WTC11 (cell line): ENCODE data around the gene MRPL11. TPM values are rescaled to one million over a fixed set of nuclear protein-coding genes. Genes with fewer than 3 reads are reported as not detected.
A peak's percentile ranks its signal among the peaks of the same experiment; 100 is the strongest.

ENCODE experiments used
- ATF1 ChIP-seq: sonication (generic); formaldehyde crosslinking; IDR thresholded peaks from 2 replicates; pipeline ENCODE4 v1.8.1; 2023; ENCODE audit warnings: mild to moderate bottlenecking, moderate library complexity, missing genetic modification reagents
- FOXJ3 ChIP-seq: sonication (generic); formaldehyde crosslinking; IDR thresholded peaks from 2 replicates; pipeline ENCODE4 v1.9.0; 2021; ENCODE audit warnings: missing genetic modification reagents, mild to moderate bottlenecking, borderline replicate concordance
- FOXK1 ChIP-seq: sonication (generic); formaldehyde crosslinking; IDR thresholded peaks from 2 replicates; pipeline ENCODE4 v1.8.0; 2022; ENCODE audit warnings: mild to moderate bottlenecking, moderate library complexity, missing genetic modification reagents
- GTF2I ChIP-seq: fragments of 250-450 bp; sonication (Bioruptor Pico); conservative IDR thresholded peaks from 2 replicates; pipeline ENCODE4 v1.4.0; 2021; ENCODE audit warnings: mild to moderate bottlenecking
- KAT7 ChIP-seq: sonication (generic); formaldehyde crosslinking; IDR thresholded peaks from 2 replicates; pipeline ENCODE4 v1.8.1; 2023; ENCODE audit warnings: missing genetic modification reagents, mild to moderate bottlenecking, borderline replicate concordance
- MXD4 ChIP-seq: fragments of 250-450 bp; sonication (Bioruptor Pico); IDR thresholded peaks from 2 replicates; pipeline ENCODE4 v1.8.0; 2021; ENCODE audit warnings: mild to moderate bottlenecking, moderate library complexity, borderline replicate concordance
- NR3C1 ChIP-seq: sonication (generic); formaldehyde crosslinking; conservative IDR thresholded peaks from 2 replicates; pipeline ENCODE4 v1.8.1; 2023; ENCODE audit warnings: low read depth, mild to moderate bottlenecking, missing genetic modification reagents
- TCF7 ChIP-seq: sonication (generic); formaldehyde crosslinking; IDR thresholded peaks from 2 replicates; pipeline ENCODE4 v1.8.0; 2022; ENCODE audit warnings: mild to moderate bottlenecking, low read depth, missing genetic modification reagents, moderate library complexity
- TP53 ChIP-seq: sonication (generic); formaldehyde crosslinking; IDR thresholded peaks from 2 replicates; pipeline ENCODE4 v1.8.1; 2023; ENCODE audit warnings: mild to moderate bottlenecking, missing genetic modification reagents
- ZNF396 ChIP-seq: fragments of 250-450 bp; sonication (Bioruptor Pico); IDR thresholded peaks from 2 replicates; pipeline ENCODE4 v1.8.0; 2021; ENCODE audit warnings: mild to moderate bottlenecking, moderate library complexity, borderline replicate concordance
- ZNF423 ChIP-seq: fragments of 250-450 bp; sonication (Bioruptor Pico); IDR thresholded peaks from 2 replicates; pipeline ENCODE4 v2.1.2; 2022; ENCODE audit warnings: mild to moderate bottlenecking, moderate library complexity
- ZNF671 ChIP-seq: fragments of 250-450 bp; sonication (Bioruptor Pico); IDR thresholded peaks from 2 replicates; pipeline ENCODE4 v1.8.0; 2021; ENCODE audit warnings: mild to moderate bottlenecking
- total RNA-seq: library from RNA; stranded (reverse); gene quantifications from 3 replicates; pipeline ENCODE4 v1.2.3, GENCODE V29; 2021
- TF ChIP-seq, protein P1 (sequence below): fragments of 250-450 bp; sonication (Bioruptor Pico); IDR thresholded peaks from 2 replicates; pipeline ENCODE4 v1.8.0; 2021; ENCODE audit warnings: mild to moderate bottlenecking
- TF ChIP-seq, protein P2 (sequence below): sonication (generic); formaldehyde crosslinking; IDR thresholded peaks from 2 replicates; pipeline ENCODE4 v1.8.1; 2023; ENCODE audit warnings: mild to moderate bottlenecking, missing genetic modification reagents, moderate library complexity
- TF ChIP-seq, protein P3 (sequence below): sonication (generic); formaldehyde crosslinking; conservative IDR thresholded peaks from 2 replicates; pipeline ENCODE4 v1.8.1; 2023; ENCODE audit warnings: mild to moderate bottlenecking, low read depth, missing genetic modification reagents, moderate library complexity
- TF ChIP-seq, protein P4 (sequence below): sonication (generic); formaldehyde crosslinking; IDR thresholded peaks from 2 replicates; pipeline ENCODE4 v1.8.0; 2022; ENCODE audit warnings: mild to moderate bottlenecking, missing genetic modification reagents
- TF ChIP-seq, protein P5 (sequence below): sonication (generic); formaldehyde crosslinking; IDR thresholded peaks from 2 replicates; pipeline ENCODE4 v1.8.1; 2023; ENCODE audit warnings: mild to moderate bottlenecking, missing genetic modification reagents, borderline replicate concordance
- TF ChIP-seq, protein P6 (sequence below): sonication (generic); formaldehyde crosslinking; IDR thresholded peaks from 2 replicates; pipeline ENCODE4 v1.8.0; 2022; ENCODE audit warnings: mild to moderate bottlenecking, missing genetic modification reagents
- TF ChIP-seq, protein P7 (sequence below): sonication (generic); formaldehyde crosslinking; IDR thresholded peaks from 2 replicates; pipeline ENCODE4 v1.8.1; 2023; ENCODE audit warnings: mild to moderate bottlenecking, missing genetic modification reagents
- TF ChIP-seq, protein P8 (sequence below): sonication (generic); formaldehyde crosslinking; IDR thresholded peaks from 2 replicates; pipeline ENCODE4 v1.8.0; 2022; ENCODE audit warnings: mild to moderate bottlenecking, missing genetic modification reagents
- TF ChIP-seq, protein P9 (sequence below): sonication (generic); formaldehyde crosslinking; IDR thresholded peaks from 2 replicates; pipeline ENCODE4 v1.8.1; 2023; ENCODE audit warnings: mild to moderate bottlenecking, moderate library complexity, missing genetic modification reagents

Gene MRPL11
- total RNA-seq, 1 experiment from 2014 or later, result 137 TPM

DNA sequence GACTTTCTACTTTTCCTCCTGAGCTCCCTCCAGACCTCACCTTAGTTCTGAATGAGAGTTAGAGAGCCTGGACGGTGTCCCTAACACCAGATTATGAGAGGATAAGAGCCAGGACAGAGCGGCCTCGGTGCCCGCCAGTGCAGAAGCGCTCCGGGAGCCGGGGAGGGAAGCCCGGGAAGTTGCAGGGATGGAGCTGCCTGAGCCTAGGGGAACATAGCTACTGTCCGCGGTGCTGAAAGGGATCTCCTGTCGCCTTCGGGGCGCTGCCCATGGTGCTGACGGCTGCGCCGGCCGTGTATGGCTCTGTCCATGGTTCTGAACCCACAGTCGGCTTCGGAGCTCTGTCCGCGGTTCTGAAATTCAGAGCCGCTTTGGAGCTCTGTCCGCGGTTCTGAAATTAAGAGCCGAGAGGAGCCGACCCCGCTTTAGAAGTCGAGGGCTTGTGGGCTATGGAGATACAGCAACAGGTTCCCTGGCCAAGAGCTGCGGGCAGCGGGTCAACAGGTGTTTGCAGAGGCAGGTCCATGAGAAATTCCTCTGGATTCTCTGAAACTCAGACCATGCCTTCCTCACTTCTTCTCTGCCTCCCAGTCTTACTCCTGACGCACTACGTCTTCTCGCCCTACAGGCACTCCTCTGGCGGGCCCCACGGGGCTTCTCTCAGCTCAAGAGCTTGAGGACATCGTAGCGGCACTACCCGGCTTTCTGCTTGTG, 17.0 kb downstream of the MRPL11 start (continued):
- TF ChIP-seq FOXJ3 (CRISPR knock-in tag) (peak; percentile 100), ZNF396 (CRISPR knock-in tag) (peak; percentile 100), ZNF671 (CRISPR knock-in tag) (peak; percentile 100), ATF1 (CRISPR knock-in tag) (peak; percentile 100), TP53 (CRISPR knock-in tag) (peak; percentile 100), NR3C1 (peak; percentile 100), GTF2I (CRISPR knock-in tag) (no peak), FOXK1 (peak; percentile 100), TCF7 (CRISPR knock-in tag) (peak; percentile 100), KAT7 (CRISPR knock-in tag) (peak; percentile 100), MXD4 (CRISPR knock-in tag) (peak; percentile 100), ZNF423 (peak; percentile 99)
- TF ChIP-seq, protein P1, sequence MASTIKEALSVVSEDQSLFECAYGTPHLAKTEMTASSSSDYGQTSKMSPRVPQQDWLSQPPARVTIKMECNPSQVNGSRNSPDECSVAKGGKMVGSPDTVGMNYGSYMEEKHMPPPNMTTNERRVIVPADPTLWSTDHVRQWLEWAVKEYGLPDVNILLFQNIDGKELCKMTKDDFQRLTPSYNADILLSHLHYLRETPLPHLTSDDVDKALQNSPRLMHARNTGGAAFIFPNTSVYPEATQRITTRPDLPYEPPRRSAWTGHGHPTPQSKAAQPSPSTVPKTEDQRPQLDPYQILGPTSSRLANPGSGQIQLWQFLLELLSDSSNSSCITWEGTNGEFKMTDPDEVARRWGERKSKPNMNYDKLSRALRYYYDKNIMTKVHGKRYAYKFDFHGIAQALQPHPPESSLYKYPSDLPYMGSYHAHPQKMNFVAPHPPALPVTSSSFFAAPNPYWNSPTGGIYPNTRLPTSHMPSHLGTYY, result peak; percentile 100
- TF ChIP-seq, protein P2, sequence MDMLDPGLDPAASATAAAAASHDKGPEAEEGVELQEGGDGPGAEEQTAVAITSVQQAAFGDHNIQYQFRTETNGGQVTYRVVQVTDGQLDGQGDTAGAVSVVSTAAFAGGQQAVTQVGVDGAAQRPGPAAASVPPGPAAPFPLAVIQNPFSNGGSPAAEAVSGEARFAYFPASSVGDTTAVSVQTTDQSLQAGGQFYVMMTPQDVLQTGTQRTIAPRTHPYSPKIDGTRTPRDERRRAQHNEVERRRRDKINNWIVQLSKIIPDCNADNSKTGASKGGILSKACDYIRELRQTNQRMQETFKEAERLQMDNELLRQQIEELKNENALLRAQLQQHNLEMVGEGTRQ (CRISPR knock-in tag), result peak; percentile 92
- TF ChIP-seq, protein P3, sequence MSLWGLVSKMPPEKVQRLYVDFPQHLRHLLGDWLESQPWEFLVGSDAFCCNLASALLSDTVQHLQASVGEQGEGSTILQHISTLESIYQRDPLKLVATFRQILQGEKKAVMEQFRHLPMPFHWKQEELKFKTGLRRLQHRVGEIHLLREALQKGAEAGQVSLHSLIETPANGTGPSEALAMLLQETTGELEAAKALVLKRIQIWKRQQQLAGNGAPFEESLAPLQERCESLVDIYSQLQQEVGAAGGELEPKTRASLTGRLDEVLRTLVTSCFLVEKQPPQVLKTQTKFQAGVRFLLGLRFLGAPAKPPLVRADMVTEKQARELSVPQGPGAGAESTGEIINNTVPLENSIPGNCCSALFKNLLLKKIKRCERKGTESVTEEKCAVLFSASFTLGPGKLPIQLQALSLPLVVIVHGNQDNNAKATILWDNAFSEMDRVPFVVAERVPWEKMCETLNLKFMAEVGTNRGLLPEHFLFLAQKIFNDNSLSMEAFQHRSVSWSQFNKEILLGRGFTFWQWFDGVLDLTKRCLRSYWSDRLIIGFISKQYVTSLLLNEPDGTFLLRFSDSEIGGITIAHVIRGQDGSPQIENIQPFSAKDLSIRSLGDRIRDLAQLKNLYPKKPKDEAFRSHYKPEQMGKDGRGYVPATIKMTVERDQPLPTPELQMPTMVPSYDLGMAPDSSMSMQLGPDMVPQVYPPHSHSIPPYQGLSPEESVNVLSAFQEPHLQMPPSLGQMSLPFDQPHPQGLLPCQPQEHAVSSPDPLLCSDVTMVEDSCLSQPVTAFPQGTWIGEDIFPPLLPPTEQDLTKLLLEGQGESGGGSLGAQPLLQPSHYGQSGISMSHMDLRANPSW (CRISPR knock-in tag), result peak; percentile 100
- TF ChIP-seq, protein P4, sequence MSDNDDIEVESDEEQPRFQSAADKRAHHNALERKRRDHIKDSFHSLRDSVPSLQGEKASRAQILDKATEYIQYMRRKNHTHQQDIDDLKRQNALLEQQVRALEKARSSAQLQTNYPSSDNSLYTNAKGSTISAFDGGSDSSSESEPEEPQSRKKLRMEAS (CRISPR knock-in tag), result peak; percentile 100
- TF ChIP-seq, protein P5, sequence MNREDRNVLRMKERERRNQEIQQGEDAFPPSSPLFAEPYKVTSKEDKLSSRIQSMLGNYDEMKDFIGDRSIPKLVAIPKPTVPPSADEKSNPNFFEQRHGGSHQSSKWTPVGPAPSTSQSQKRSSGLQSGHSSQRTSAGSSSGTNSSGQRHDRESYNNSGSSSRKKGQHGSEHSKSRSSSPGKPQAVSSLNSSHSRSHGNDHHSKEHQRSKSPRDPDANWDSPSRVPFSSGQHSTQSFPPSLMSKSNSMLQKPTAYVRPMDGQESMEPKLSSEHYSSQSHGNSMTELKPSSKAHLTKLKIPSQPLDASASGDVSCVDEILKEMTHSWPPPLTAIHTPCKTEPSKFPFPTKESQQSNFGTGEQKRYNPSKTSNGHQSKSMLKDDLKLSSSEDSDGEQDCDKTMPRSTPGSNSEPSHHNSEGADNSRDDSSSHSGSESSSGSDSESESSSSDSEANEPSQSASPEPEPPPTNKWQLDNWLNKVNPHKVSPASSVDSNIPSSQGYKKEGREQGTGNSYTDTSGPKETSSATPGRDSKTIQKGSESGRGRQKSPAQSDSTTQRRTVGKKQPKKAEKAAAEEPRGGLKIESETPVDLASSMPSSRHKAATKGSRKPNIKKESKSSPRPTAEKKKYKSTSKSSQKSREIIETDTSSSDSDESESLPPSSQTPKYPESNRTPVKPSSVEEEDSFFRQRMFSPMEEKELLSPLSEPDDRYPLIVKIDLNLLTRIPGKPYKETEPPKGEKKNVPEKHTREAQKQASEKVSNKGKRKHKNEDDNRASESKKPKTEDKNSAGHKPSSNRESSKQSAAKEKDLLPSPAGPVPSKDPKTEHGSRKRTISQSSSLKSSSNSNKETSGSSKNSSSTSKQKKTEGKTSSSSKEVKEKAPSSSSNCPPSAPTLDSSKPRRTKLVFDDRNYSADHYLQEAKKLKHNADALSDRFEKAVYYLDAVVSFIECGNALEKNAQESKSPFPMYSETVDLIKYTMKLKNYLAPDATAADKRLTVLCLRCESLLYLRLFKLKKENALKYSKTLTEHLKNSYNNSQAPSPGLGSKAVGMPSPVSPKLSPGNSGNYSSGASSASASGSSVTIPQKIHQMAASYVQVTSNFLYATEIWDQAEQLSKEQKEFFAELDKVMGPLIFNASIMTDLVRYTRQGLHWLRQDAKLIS (CRISPR knock-in tag), result peak; percentile 100
- TF ChIP-seq, protein P6, sequence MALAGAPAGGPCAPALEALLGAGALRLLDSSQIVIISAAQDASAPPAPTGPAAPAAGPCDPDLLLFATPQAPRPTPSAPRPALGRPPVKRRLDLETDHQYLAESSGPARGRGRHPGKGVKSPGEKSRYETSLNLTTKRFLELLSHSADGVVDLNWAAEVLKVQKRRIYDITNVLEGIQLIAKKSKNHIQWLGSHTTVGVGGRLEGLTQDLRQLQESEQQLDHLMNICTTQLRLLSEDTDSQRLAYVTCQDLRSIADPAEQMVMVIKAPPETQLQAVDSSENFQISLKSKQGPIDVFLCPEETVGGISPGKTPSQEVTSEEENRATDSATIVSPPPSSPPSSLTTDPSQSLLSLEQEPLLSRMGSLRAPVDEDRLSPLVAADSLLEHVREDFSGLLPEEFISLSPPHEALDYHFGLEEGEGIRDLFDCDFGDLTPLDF (CRISPR knock-in tag), result peak; percentile 100
- TF ChIP-seq, protein P7, sequence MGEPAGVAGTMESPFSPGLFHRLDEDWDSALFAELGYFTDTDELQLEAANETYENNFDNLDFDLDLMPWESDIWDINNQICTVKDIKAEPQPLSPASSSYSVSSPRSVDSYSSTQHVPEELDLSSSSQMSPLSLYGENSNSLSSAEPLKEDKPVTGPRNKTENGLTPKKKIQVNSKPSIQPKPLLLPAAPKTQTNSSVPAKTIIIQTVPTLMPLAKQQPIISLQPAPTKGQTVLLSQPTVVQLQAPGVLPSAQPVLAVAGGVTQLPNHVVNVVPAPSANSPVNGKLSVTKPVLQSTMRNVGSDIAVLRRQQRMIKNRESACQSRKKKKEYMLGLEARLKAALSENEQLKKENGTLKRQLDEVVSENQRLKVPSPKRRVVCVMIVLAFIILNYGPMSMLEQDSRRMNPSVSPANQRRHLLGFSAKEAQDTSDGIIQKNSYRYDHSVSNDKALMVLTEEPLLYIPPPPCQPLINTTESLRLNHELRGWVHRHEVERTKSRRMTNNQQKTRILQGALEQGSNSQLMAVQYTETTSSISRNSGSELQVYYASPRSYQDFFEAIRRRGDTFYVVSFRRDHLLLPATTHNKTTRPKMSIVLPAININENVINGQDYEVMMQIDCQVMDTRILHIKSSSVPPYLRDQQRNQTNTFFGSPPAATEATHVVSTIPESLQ, result peak; percentile 100
- TF ChIP-seq, protein P8, sequence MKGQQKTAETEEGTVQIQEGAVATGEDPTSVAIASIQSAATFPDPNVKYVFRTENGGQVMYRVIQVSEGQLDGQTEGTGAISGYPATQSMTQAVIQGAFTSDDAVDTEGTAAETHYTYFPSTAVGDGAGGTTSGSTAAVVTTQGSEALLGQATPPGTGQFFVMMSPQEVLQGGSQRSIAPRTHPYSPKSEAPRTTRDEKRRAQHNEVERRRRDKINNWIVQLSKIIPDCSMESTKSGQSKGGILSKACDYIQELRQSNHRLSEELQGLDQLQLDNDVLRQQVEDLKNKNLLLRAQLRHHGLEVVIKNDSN (CRISPR knock-in tag), result peak; percentile 99
- TF ChIP-seq, protein P9, sequence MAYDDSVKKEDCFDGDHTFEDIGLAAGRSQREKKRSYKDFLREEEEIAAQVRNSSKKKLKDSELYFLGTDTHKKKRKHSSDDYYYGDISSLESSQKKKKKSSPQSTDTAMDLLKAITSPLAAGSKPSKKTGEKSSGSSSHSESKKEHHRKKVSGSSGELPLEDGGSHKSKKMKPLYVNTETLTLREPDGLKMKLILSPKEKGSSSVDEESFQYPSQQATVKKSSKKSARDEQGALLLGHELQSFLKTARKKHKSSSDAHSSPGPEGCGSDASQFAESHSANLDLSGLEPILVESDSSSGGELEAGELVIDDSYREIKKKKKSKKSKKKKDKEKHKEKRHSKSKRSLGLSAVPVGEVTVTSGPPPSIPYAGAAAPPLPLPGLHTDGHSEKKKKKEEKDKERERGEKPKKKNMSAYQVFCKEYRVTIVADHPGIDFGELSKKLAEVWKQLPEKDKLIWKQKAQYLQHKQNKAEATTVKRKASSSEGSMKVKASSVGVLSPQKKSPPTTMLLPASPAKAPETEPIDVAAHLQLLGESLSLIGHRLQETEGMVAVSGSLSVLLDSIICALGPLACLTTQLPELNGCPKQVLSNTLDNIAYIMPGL (CRISPR knock-in tag), result peak; percentile 100
